DMS 273 (cell line): ENCODE measurements around the gene KHDRBS1.
"Not testable (repeated sequence)": the region's sequence is repeated elsewhere in the genome, so short reads cannot be mapped to it uniquely, and the experiment has no call there.

ENCODE experiments used
- DNase-seq: peaks from one replicate; lab custom pipeline; 2025; ENCODE audit not compliant: unreplicated experiment; lab: John Stamatoyannopoulos, UW

Gene KHDRBS1

GRCh38 chr1:32063261-32063681 lies 49.6 kb downstream of the KHDRBS1 start:
- DNase-seq, result peak; percentile 89

DNA sequence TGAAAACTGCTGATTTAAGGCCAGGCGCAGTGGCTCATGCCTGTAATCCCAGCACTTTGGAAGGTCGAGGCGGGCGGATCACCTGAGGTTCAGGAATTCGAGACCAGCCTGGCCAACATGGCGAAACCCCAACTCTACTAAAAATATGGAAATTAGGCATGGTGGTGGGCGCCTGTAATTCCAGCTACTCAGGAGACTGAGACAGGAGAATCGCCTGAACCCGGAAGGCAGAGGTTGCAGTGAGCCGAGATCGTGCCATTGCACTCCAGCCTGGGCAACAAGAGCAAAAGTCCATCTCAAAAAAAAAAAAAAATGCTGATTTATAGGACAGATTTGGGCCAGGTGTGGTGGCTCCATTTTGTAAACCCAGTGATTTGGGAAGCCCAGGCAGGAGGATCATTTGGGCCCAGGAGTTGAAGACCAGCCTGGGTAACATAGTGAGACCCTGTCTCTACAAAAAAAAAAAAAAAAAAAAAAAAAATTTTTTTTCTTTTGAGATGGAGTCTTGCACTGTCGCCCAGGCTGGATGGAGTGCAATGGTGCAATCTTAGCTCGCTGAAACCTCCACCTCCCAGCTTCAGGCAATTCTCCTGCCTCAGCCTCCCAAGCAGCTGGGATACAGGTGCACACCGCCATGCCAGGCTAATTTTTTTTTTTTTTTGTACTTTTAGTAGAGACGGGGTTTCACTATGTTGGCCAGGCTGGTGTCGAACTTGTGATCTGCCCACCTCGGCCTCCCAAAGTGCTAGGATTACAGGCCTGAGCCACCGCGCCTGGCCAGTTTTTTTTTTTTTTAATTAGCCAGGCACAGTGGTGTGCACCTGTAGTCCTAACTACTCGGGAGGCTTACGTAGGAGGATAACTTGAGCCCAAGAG lies 52.2 kb downstream of the KHDRBS1 start:
- DNase-seq, result not testable (repeated sequence)

- peak; percentile 80 for DNase-seq
These were observed 52.8 kb downstream of the KHDRBS1 start for GRCh38 chr1:32066489-32066873.

- no peak for DNase-seq
These were observed 55.4 kb downstream of the KHDRBS1 start for GRCh38 chr1:32068957-32069588.

DNA sequence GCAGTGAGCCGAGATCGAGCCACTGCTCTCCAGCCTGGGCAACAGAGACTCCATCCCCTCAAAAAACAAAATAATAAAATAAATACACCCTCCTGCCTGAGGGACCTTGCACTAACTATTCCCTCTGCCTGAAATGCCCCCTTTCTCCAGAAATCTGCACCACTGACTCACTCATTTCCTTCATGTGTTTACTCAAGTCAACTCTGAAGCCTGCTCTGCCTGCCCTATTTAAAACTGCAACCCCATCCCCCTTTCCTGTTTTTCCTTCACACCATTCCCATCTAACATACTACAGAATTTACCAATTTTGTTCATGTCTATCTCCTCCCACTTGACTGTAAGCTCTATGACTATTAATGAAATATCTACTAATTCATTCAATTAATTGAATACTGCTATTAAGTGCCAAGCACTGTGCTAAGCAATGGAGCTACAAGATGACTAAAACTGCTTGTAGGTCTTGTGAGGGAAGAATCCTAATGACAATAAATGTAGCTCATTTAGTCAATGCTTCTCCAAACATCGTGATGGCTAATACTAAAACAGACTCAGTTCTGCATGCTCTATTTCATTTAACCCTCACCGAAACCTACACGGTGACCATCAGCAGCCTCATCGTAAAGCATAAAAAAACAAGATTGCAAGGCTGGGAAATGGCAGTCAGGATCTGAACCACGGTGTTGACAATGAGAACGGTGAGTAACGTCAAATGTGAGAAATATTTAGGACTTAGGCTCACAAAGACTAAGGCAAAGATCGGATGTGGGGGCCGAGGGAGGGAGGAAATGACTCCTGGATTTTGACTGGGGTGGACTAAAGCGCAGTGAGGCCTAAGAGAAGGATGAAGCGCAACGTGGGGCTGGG lies 58.3 kb downstream of the KHDRBS1 start:
- peak; percentile 76 for DNase-seq

DNA sequence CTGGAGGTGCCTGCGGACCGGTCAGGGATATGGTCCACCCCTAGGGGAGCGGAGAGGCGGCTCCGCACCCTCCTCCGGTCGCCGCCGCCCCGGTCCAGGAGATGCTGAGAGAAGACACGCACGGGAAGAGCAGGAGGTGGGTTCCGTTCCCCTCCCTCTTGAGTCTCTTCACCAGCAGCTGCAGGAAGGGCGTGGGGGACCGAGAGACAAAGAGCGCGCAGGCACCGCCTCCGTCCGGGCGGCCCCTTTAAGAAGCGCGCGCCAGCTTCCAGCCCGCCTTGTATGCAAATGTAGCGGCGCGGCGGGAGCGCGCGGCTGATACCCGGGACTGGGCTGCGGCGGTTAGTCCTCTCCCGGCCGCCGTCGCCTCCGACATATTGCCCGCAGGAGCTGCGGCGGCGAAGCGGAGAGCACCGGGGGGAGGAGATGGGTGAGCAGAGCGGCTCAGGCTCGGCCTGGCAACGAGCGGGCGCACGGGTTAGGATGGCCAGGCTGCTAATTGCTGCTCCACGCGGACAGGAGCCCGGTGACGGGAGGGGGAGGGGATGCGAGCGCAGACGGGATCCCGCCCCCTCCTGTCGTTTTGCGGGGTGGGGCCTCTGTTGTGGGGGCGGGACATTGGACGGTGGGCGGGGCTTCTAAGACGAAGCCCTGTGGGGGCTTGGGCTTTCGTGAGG lies 59.1 kb downstream of the KHDRBS1 start, which contains the start of gene TMEM39B:
TSS of gene TMEM39B (plus strand) at position 318 of the 677 bp plus-strand sequence. CDS start at position 427, 109 bp downstream.
- peak; percentile 98 for DNase-seq

GRCh38 chr1:32073299-32074229 lies 59.9 kb downstream of the KHDRBS1 start:
- DNase-seq, result no peak

- no peak for DNase-seq
These were observed 61.2 kb downstream of the KHDRBS1 start for GRCh38 chr1:32074841-32075240.

GRCh38 chr1:32077451-32077850 lies 63.8 kb downstream of the KHDRBS1 start:
- DNase-seq, result no peak

GRCh38 chr1:32082022-32082421 lies 68.4 kb downstream of the KHDRBS1 start:
- no peak for DNase-seq

GRCh38 chr1:32086381-32086780 lies 72.7 kb downstream of the KHDRBS1 start:
- not testable (repeated sequence) for DNase-seq

- no peak for DNase-seq
These were observed 77.5 kb downstream of the KHDRBS1 start for GRCh38 chr1:32091176-32091575.

DNA sequence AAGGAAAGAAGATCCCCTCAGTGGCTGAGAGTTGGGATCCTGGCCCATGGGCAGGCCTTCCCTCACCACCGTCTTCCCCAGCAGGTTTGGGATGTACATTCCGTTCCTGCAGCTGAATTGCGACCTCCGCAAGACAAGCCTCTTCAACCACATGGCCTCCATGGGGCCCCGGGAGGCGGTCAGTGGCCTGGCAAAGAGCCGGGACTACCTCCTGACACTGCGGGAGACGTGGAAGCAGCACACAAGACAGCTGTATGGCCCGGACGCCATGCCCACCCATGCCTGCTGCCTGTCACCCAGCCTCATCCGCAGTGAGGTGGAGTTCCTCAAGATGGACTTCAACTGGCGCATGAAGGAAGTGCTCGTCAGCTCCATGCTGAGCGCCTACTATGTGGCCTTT lies 77.9 kb downstream of the KHDRBS1 start:
- no peak for DNase-seq
